ENCODE measurements around the gene MRPL1.

The MRPL1 gene

GRCh38 chr4:77990456-77990855 is 127.8 kb downstream of the MRPL1 start:
- DNase-seq: no peak

GRCh38 chr4:77990904-77991358 is 128.3 kb downstream of the MRPL1 start:
- no peak for DNase-seq

- no peak for DNase-seq
Measured at GRCh38 chr4:77992581-77992980, 130.0 kb downstream of the MRPL1 start.

- DNase-seq: peak in 2 of 3 donors; percentile 8 to 15
Measured at GRCh38 chr4:77994194-77994721, 131.6 kb downstream of the MRPL1 start.

GRCh38 chr4:77996076-77996475 is 133.4 kb downstream of the MRPL1 start:
- no peak for DNase-seq

GRCh38 chr4:78001531-78001930 is 138.9 kb downstream of the MRPL1 start:
- DNase-seq: peak; percentile 7 to 43 (median 32)

- no peak for DNase-seq
Measured at GRCh38 chr4:78002260-78002659, 139.6 kb downstream of the MRPL1 start.
